Activated CD4-positive, alpha-beta T cell treated with anti-CD3 and anti-CD28 coated beads, Interleukin-2, amount 50 U/mL, for 16 hours (primary cell): ENCODE results near the gene B4GALNT1.
"Not testable (repeated sequence)": the region's sequence is repeated elsewhere in the genome, so short reads cannot be mapped to it uniquely, and the experiment has no call there.

Experiments used
- DNase-seq: peaks from one replicate; pipeline ENCODE4 v3.0.0-alpha.2; 2020

B4GALNT1 gene

DNA sequence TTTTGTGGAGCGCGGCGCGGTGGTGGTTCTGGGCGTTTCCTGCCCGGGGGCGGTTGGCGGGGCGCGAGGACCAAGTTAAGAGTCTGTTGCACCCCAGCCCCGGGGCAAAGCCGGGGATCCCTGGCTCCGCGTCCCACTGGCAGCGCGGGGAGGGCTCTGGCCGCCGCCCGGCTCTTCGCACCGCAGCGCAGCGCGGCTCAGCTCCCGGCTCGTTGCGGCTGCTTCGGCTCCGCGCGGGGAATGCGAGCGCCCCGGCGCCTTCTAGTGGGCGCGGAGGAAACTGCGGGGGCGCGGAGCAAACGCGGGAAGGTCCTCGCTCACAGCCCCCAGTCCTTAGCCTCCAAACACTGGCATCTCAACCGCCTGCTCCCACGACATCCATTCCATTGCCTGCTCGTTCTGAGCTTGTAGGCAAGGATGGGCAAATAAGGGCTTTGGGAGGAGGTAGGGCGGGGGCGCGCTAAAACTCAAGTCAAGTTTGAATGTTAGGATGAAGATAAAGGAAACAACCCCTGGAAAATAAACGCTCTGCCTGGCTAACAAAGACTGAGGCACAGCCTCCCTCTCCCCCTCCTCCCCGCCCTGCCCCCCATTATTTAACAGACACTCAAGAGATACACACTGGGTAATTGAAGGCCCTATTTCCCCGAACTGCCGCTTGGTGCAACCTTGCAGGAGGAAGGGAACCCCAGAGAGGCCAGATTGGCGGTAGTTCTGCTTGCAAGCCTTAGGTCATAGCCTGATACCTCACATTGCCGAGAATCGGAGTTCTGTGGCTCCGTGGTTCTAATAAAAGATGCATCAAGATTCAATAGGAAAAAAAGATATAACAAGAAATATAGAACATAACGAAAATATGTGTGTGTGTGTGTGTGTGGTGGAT, at the start of gene B4GALNT1:
TSS of gene B4GALNT1 (minus strand) at position 244 of the 883 bp plus-strand sequence. CDS start 1,069 bp downstream, outside the sequence.
- DNase-seq: peak; percentile 64

DNA sequence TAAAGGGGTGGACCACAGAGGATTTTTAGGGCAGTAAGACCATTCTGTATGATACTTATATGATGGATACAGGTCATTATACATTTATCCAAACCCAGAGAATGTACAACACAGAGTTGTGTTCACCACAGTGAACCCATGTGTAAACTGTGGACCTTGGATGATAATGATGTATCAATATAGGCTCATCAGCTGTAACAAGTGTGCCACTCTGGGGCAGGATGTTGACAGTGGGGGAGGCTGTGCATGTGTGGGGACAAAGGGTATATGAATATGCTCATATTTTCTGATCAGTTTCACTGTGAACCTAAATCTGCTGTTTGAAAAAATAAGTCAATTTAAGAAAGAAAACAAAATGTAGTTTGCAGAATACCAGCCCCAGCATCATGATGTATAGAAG, 46.7 kb upstream of the B4GALNT1 start:
- DNase-seq: no peak

DNA sequence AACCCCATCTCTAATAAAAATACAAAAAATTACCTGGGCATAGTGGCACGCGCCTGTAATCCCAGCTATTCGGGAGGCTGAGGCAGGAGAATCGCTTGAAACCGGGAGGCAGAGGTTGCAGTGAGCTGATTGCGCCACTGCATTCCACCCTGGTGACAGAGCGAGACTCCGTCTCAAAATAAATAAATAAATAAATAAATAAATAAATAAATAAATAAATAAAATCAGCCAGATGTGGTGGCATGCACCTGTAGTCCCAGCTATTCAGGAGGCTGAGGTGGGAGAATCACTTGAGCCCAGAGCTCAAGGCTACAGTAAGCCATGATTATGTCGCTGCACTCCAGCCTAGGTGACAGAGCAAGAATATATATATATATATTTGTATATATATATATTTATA, 44.9 kb upstream of the B4GALNT1 start:
- DNase-seq: not testable (repeated sequence)

DNA sequence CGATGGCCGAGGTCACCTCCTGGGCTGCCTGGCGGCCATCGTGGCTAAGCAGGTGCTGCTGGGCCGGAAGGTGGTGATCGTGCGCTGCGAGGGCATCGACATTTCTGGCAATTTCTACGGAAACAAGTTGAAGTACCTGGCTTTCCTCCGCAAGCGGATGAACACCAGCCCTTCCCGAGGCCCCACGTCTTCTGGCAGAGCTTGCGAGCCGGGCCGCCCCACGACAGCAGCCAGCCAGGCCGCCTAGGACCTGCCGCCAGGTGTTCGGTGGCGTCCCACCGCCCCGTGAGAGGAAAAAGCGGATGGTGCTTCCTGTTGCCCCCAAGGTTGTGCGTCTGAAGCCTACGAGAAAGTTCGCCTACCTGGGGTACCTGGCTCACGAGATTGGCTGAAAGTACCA, 41.7 kb upstream of the B4GALNT1 start:
- DNase-seq: no peak

DNA sequence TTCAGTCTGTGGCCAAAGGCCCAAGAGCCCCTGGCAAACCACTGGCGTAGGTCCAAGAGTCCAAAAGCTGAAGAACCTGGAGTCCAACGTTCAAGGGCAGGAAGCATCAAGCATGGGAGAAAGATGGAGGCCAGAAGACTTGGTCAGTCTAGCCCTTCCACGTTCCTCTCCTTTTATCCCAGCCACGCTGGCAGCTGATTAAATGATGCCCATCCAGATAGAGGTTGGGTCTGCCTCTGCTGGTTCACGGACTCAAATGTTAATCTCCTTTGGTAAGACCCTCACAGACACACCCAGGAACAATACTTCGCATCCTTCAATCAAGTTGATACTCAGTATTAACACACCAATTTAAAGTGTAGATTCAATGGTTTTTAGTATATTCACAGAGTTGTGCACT, 39.8 kb upstream of the B4GALNT1 start:
- no peak for DNase-seq

DNA sequence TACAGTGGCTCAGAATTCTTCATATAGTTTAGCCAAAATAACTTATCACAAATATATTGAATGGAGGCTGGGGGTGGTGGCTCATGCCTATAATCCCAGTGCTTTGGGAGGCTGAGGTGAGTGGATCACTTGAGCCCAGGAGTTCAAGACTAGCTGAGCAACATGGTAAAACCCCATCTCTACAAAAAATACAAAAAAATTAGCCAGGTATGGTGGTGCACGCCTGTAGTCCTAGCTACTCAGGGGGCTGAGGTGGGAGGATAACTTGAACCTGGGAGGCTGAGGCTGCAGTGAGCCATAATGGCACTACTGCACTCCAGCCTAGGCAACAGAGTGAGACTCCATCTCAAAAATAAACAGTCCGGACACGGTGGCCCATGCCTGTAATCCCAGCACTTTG, 38.8 kb upstream of the B4GALNT1 start:
- DNase-seq: not testable (repeated sequence)

DNA sequence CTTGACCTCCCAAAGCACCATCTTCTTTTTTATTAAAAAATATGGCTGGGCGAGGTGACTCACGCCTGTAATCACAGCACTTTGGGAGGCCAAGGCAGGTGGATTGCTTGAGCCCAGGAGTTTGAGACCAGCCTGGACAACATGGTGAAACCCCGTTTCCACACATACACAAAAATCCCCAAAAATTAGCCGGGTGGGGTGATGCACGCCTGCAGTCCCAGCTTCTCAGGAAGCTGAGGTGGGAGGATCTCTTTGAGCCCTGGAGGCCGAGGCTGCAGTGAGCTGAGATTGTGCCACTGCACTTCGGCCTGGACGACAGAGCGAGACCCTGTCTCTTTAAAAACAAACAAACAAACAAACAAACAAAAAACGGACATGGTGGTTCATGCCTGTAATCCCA, 36.7 kb upstream of the B4GALNT1 start:
- DNase-seq: not testable (repeated sequence)

DNA sequence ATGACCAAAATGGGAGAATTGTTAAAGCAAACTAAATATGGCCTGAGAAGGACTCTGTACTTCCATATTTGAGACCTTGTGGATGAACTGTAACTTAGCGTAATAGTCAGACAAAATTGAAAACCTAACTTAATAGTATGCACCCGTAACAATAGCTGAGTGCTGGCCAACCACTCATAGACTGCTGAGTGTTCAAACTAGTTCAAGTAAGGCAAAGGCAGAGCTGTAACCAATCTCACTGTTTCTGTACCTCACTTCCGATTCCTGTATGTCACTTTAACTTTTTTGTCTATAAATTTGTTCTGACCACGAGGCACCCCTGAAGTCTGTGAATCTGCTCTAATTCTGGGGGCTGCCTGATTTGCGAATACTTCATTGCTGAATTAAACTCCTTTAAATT, 33.9 kb upstream of the B4GALNT1 start:
- no peak for DNase-seq

DNA sequence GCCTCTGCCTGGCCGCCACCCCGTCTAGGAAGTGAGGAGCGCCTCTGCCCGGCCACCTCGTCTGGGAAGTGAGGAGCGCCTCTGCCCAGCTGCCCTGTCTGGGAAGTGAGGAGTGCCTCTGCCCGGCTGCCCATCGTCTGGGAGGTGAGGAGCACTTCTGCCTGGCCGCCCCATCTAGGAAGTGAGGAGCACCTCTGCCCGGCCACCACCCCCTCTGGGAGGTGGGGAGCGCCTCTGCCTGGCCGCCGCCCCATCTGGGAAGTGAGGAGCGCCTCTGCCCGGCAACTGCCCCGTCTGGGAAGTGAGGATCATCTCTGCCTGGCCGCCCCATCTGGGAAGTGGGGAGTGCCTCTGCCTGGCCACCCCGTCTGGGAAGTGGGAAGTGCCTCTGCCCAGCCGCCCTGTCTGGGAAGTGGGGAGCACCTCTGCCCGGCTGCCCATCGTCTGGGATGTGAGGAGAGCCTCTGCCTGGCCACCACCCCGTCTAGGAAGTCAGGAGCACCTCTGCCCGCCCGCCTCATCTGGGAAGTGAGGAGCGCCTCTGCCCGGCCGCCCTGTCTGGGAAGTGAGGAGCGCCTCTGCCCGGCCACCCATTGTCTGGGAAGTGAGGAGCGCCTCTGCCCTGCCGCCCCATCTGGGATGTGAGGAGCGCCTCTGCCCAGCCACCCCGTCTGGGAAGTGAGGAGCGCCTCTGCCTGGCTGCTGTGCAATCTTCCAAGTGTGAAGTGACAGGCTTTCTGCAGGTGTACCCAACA, 32.2 kb upstream of the B4GALNT1 start:
- DNase-seq: not testable (repeated sequence)

DNA sequence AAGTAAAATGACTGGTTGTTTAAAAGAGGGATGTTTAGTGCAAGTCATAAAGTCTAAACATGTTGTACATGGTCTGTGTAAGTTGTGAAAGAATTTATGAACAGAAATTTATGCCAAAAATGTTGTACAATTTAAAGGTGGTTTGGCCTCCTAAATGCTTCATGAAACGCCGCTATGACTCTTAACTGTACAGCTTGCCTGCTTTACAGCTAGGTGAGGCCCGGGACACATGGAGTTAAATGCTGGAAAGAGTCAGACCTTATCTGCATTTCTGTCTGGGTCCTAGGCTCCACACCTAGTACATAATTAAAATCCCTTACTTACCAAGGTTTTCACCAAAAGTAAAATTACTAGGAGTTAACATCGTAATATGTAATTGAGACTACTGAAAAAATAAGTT, 28.4 kb upstream of the B4GALNT1 start:
- no peak for DNase-seq

DNA sequence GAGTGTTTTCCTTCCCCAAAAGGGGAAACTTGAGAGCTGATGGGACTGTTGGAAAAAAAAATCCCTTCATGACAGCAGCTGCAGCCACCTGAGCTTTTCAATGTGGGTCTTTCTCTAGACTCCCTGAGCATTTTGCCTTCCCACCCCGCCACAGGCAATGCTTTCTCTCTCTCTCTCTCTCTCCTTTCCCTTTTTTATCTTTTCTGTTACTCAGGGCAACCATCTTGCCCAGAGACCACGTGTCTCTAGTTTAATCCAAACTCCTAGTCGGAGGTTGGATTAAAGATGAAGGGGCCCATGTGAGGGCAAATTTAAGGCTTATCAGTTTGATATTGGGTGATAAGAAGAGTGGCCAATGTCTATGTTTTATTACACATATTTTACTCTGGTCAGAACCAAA, 25.9 kb upstream of the B4GALNT1 start:
- DNase-seq: no peak

DNA sequence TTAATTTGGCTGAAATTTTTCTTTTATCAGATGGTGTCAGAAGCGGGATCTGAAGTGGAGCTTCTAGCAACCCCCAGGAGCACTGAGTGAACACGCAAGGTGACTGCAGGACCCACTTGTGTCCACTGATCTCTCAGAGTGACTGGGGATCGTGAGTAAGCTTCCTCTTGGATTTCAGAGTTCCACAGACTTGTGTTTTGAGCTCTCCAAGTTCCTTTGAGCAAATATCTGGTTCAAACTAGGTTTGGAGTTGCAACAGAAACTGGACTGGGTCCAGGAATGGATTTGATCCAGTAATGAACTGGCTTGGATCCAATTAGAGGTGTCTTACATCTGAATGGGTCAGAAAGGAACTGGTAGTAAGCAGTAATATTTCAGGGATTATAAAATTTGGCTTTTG, 24.7 kb upstream of the B4GALNT1 start:
- no peak for DNase-seq

DNA sequence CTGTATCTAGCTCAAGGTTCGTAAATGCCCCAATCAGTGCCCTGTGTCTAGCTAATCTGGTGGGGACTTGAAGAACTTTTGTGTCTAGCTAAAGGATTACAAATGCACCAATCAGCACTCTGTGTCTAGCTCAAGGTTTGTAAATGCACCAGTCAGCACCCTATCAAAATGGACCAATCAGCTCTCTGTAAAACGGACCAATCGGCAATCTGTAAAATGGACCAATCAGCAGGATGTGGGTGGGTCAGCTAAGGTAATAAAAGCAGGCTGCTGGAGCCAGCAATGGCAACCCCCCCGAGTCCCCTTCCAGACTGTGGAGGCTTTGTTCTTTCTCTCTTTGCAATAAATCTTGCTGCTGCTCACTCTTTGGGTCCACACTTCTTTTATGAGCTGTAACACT, 23.4 kb upstream of the B4GALNT1 start:
- DNase-seq: not testable (repeated sequence)

DNA sequence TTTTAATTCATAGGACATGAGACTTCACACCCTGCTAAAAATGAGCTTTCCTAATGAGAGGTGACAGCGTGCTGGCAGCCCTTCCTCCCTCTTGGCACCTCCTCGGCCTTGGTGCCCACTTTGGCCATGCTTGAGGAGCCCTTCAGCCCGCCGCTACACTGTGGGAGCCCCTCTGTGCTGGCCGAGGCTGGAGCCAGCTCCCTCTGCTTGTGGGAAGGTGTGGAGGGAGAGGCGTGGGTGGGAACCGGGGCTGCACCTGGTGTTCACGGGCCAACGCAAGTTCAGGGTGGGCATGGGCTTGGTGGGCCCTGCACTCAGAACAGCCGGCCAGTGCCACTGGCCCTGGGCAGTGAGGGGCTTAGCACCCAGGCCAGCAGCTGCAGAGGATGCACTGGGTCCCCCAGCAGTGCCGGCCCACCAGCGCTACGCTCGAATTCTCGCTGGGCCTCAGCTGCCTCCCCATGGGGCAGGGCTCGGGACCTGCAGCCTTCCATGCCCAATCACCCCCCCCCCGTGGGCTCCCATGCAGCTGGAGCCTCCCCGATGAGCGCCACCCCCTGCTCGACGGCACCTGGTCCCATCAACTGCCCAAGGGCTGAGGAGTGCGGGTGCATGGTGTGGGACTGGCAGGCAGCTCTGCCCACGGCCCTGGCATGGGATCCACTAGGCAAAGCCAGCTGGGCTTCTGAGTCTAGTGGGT, 22.7 kb upstream of the B4GALNT1 start:
- DNase-seq: no peak

DNA sequence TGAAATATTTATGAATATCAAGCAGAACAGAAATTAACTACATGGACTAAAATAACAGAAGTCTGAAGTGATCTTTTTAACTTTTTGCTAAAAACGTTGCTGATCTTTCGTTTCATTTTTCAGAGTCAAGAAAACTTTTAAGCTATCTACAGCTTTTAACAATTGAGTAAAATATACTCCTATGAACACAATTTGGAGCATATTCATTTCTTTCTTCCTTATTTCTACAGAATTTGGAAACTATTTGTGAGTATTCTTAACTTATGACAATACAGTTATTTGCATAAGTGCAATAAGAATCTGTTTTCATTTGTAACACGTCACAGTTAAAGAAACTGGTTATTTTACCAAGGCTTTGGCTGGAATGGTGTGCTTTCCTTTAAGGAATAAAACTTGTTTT, 21.0 kb upstream of the B4GALNT1 start:
- DNase-seq: no peak

DNA sequence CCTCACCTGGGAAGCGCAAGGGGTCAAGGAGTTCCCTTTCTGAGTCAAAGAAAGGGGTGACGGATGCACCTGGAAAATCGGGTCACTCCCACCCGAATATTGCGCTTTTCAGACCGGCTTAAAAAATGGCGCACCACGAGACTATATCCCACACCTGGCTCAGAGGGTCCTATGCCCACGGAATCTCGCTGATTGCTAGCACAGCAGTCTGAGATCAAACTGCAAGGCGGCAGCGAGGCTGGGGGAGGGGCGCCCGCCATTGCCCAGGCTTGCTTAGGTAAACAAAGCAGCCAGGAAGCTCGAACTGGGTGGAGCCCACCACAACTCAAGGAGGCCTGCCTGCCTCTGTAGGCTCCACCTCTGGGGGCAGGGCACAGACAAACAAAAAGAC, 13.7 kb upstream of the B4GALNT1 start:
- DNase-seq: not testable (repeated sequence)

DNA sequence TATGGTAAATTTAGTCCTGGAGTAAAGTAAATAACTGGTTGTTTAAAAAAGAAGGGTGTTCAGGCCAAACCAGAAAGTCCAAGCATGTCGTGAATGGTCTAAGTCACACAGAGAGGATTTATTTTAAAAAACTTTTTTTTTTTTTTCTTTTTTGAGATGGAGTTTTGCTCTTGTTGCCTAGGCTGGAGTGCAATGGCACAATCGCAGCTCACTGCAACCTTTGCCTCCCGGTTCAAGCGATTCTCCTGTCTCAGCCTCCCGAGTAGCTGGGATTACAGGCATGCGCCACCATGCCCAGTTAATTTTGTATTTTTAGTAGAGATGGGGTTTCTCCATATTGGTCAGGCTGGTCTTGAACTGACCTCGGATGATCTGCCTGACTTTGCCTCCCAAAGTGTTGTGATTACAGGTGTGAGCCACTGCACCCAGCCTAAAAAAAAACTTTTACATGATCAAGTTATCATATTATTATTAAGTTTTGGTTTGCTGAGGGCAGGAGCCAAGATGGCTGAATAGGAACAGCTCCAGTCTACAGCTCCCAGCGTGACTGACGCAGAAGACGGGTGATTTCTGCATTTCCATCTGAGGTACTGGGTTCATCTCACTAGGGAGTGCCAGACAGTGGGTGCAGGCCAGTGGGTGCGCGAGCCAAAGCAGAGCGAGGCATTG, 13.1 kb upstream of the B4GALNT1 start:
- not testable (repeated sequence) for DNase-seq

DNA sequence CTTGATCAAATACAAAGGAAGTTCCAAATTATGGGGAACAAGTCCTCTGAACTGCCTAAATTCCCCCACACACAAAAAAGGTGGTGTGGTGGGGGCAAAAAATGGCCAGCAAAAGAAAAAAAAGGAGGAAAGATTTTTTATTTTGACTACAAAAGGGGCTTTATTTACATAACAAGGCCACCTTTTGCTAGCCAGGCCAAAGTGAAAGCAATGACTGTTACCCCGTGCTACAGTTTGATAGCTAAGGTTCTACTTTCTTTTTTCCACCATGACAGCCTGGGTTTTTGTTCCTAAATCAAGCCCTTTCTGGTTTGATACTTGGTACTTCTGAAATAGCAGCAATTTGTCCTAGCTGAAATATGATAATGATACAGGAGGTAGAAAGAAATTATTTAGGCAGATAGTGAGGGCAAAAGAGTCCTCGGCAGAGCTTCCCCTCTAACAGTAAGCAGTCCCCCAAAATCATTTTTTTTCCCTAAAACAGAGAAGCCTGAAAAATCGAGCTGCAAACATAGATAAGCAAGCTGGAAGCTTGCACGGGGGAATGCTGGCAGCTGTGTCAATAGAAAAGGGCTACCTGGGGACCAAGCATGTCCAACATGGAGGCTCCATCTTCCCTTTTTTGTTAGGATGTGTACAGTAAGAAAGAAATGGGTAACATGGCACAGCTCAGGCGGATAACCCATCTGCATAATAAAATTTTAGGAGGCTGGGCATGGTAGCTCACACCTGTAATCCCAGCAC, 8.9 kb upstream of the B4GALNT1 start:
- no peak for DNase-seq

DNA sequence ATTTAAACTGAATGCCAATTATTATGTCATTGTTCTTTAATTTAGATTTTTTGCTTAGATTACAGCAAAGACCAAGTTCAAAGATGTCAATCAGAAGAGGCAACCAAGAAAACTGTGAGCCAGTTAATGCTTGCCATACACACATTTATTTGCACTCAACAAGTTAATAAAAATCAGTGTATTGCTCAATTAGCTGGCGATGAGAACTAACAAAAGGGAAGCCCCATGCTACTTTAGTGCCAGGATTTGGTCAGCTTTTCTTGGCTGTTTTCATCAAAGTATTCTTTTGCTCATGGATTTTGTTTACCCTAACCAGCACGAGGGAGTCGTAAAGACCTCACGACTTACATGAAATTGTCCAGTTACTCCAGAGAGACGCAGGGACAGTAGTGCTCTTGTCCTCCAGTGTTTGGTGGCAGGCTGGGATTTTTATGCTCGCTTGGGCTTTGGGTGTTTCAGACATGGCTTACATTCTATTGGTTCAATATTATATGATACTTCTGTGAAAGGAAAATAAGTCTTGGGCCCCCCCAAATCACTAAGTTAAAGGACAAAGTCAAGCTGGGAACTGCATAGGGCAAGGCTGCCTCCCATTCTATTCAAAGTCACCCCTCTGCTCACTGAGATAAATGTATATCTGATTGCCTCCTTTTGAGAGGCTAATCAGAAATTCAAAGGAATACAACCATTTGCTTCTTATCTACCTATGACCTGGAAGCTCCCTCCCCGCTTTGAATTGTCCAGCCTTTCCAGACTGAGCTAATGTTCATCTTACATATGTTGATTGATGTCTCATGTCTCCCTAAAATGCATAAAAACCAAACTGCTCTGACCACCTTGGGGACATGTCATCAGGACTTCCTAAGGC, 7.4 kb upstream of the B4GALNT1 start:
- DNase-seq: no peak

DNA sequence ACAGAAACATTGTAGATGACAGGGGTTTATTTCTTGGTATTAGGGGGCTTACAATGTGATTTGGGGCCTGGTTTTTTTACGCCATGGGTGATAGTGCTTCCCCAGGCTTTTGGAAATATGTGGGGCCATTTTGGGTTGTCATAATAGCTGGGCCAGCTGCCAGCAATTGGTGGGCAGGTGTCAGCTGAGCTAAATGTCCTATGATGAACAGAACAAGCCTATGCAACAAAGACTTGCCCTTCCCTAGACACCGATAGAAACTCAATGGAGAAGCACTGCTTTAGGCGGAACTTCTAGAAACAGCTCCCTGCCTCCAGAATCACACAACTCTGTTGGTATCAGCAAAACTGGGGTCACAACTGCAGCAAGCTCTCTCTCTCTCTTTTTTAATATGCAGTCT, 5.1 kb upstream of the B4GALNT1 start:
- no peak for DNase-seq

DNA sequence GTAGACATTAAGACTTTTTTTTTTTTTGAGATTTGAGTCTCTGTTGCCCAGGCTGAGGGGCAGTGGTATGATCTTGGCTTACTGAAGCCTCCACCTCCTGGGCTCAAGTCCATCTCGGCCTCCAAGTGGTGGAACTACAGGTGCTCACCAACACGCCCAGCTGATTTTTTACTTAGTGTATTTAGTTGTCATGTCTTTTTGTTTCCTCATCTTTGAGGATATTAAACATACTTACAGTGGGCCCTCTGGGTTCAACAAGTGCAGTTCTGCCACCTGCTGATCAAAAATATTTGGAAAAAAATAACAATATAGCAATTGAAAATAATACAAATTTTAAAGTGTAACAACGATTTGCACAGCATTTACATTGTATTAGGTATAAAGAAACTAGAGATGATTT, 4.4 kb upstream of the B4GALNT1 start:
- no peak for DNase-seq
